WTC11 (cell line): ENCODE data around the gene NTF3. TPM values are rescaled to one million over a fixed set of nuclear protein-coding genes. Genes with fewer than 3 reads are reported as not detected.

Experiments used
- ATAC-seq: fragments of 200-7000 bp; cut with Tn5 transposase; 2 replicates; pipeline ENCODE4 v1.10.0; 2021; ENCODE audit warnings: mild to moderate bottlenecking, moderate library complexity
- CTCF ChIA-PET: fragments of 300-600 bp; sonication (Branson Sonifier 250); formaldehyde crosslinking; loops from one replicate; lab custom pipeline; 2021; ENCODE audit warnings: antibody characterized with exemption; lab: Charles Lee
- POLR2A ChIA-PET: fragments of 350-600 bp; sonication (Branson Sonifier 250); formaldehyde crosslinking; loops from one replicate; lab custom pipeline; 2021; ENCODE audit warnings: antibody characterized with exemption; lab: Charles Lee
- DNase-seq: peaks from one replicate; pipeline ENCODE4 v3.0.0; 2021; ENCODE audit warnings: low spot score
- H3K27ac Mint-ChIP-seq: 2 replicates; pipeline ENCODE4 v1.8.0; 2021; ENCODE audit warnings: mixed read lengths
- H3K27me3 Mint-ChIP-seq: 2 replicates; pipeline ENCODE4 v1.8.0; 2021; ENCODE audit warnings: low read depth, mild to moderate bottlenecking, moderate library complexity, mixed read lengths
- H3K36me3 Mint-ChIP-seq: 2 replicates; pipeline ENCODE4 v1.8.0; 2021; ENCODE audit warnings: mixed read lengths
- H3K4me1 Mint-ChIP-seq: 2 replicates; pipeline ENCODE4 v1.8.0; 2022; ENCODE audit warnings: mixed read lengths
- H3K4me3 Mint-ChIP-seq: 2 replicates; pipeline ENCODE4 v1.8.0; 2021; ENCODE audit warnings: mild to moderate bottlenecking, moderate library complexity, mixed read lengths
- H3K9me3 Mint-ChIP-seq: 2 replicates; pipeline ENCODE4 v1.8.0; 2021; ENCODE audit warnings: mixed read lengths
- ATF1 ChIP-seq: sonication (generic); formaldehyde crosslinking; IDR thresholded peaks from 2 replicates; pipeline ENCODE4 v1.8.1; 2023; ENCODE audit warnings: mild to moderate bottlenecking, moderate library complexity, missing genetic modification reagents
- CREB1 ChIP-seq: sonication (generic); formaldehyde crosslinking; IDR thresholded peaks from 2 replicates; pipeline ENCODE4 v1.8.0; 2023; ENCODE audit warnings: mild to moderate bottlenecking, missing genetic modification reagents
- CREM ChIP-seq: sonication (generic); formaldehyde crosslinking; IDR thresholded peaks from 2 replicates; pipeline ENCODE4 v1.8.1; 2022; ENCODE audit warnings: mild to moderate bottlenecking, missing genetic modification reagents, moderate library complexity
- CTCF ChIP-seq: fragments of 200-600 bp; IDR thresholded peaks from 2 replicates; pipeline ENCODE4 v1.8.0; 2022; ENCODE audit warnings: antibody characterized with exemption
- EMX1 ChIP-seq: fragments of 250-450 bp; sonication (Bioruptor Pico); IDR thresholded peaks from 2 replicates; pipeline ENCODE4 v1.8.0; 2021; ENCODE audit warnings: mild to moderate bottlenecking
- ETV6 ChIP-seq: sonication (generic); formaldehyde crosslinking; IDR thresholded peaks from 2 replicates; pipeline ENCODE4 v1.8.1; 2022; ENCODE audit warnings: mild to moderate bottlenecking, missing genetic modification reagents
- FOXK1 ChIP-seq: sonication (generic); formaldehyde crosslinking; IDR thresholded peaks from 2 replicates; pipeline ENCODE4 v1.8.0; 2022; ENCODE audit warnings: mild to moderate bottlenecking, moderate library complexity, missing genetic modification reagents
- GABPB1 ChIP-seq: sonication (generic); formaldehyde crosslinking; IDR thresholded peaks from 2 replicates; pipeline ENCODE4 v1.8.1; 2023; ENCODE audit warnings: mild to moderate bottlenecking, missing genetic modification reagents
- GTF2I ChIP-seq: fragments of 250-450 bp; sonication (Bioruptor Pico); conservative IDR thresholded peaks from 2 replicates; pipeline ENCODE4 v1.4.0; 2021; ENCODE audit warnings: mild to moderate bottlenecking
- IRF2 ChIP-seq: sonication (generic); formaldehyde crosslinking; IDR thresholded peaks from 2 replicates; pipeline ENCODE4 v1.8.0; 2022; ENCODE audit warnings: low read depth, missing genetic modification reagents, borderline replicate concordance
- JUN ChIP-seq: sonication (generic); formaldehyde crosslinking; IDR thresholded peaks from 2 replicates; pipeline ENCODE4 v1.8.0; 2023; ENCODE audit warnings: mild to moderate bottlenecking, missing genetic modification reagents
- NFE2L1 ChIP-seq: sonication (generic); formaldehyde crosslinking; IDR thresholded peaks from 2 replicates; pipeline ENCODE4 v1.8.1; 2023; ENCODE audit warnings: missing genetic modification reagents
- NFYB ChIP-seq: sonication (generic); formaldehyde crosslinking; conservative IDR thresholded peaks from 2 replicates; pipeline ENCODE4 v1.8.0; 2022; ENCODE audit warnings: low read depth, missing genetic modification reagents
- NR1H2 ChIP-seq: sonication (generic); formaldehyde crosslinking; IDR thresholded peaks from 2 replicates; pipeline ENCODE4 v1.9.0; 2021; ENCODE audit warnings: mild to moderate bottlenecking, moderate library complexity, missing genetic modification reagents
- NR3C1 ChIP-seq: sonication (generic); formaldehyde crosslinking; conservative IDR thresholded peaks from 2 replicates; pipeline ENCODE4 v1.8.1; 2023; ENCODE audit warnings: low read depth, mild to moderate bottlenecking, missing genetic modification reagents
- PREB ChIP-seq: sonication (generic); formaldehyde crosslinking; IDR thresholded peaks from 2 replicates; pipeline ENCODE4 v1.8.1; 2022; ENCODE audit warnings: mild to moderate bottlenecking, missing genetic modification reagents, moderate library complexity, borderline replicate concordance
- RORB ChIP-seq: fragments of 250-450 bp; sonication (Bioruptor Pico); IDR thresholded peaks from 2 replicates; pipeline ENCODE4 v1.9.0; 2021; ENCODE audit warnings: mild to moderate bottlenecking
- SOX15 ChIP-seq: fragments of 250-450 bp; sonication (Bioruptor Pico); IDR thresholded peaks from 2 replicates; pipeline ENCODE4 v1.9.0; 2021; ENCODE audit warnings: mild to moderate bottlenecking
- SP1 ChIP-seq: sonication (generic); formaldehyde crosslinking; conservative IDR thresholded peaks from 2 replicates; pipeline ENCODE4 v1.8.1; 2022; ENCODE audit warnings: missing genetic modification reagents
- TCF7 ChIP-seq: sonication (generic); formaldehyde crosslinking; IDR thresholded peaks from 2 replicates; pipeline ENCODE4 v1.8.0; 2022; ENCODE audit warnings: mild to moderate bottlenecking, low read depth, missing genetic modification reagents, moderate library complexity
- ZNF121 ChIP-seq: sonication (generic); formaldehyde crosslinking; IDR thresholded peaks from 2 replicates; pipeline ENCODE4 v1.8.0; 2023; ENCODE audit warnings: missing genetic modification reagents
- ZNF281 ChIP-seq: sonication (generic); formaldehyde crosslinking; IDR thresholded peaks from 2 replicates; pipeline ENCODE4 v1.8.0; 2023; ENCODE audit warnings: mild to moderate bottlenecking, missing genetic modification reagents
- total RNA-seq: library from RNA; stranded (reverse); gene quantifications from 3 replicates; pipeline ENCODE4 v1.2.3, GENCODE V29; 2021
- TF ChIP-seq, protein P1 (sequence below): sonication (generic); formaldehyde crosslinking; IDR thresholded peaks from 2 replicates; pipeline ENCODE4 v1.8.0; 2023; ENCODE audit warnings: missing genetic modification reagents
- TF ChIP-seq, protein P2 (sequence below): sonication (generic); formaldehyde crosslinking; IDR thresholded peaks from 2 replicates; pipeline ENCODE4 v1.8.1; 2023; ENCODE audit warnings: mild to moderate bottlenecking, missing genetic modification reagents, moderate library complexity
- TF ChIP-seq, protein P3 (sequence below): fragments of 250-450 bp; sonication (Bioruptor Pico); conservative IDR thresholded peaks from 2 replicates; pipeline ENCODE4 v1.9.0; 2021; ENCODE audit warnings: mild to moderate bottlenecking

The NTF3 gene
- total RNA-seq, 1 experiment from 2014 or later, result 1.3 TPM

GRCh38 chr12:5434647-5435560, 3.0 kb downstream of the NTF3 start:
- no peak for ATAC-seq
- ChIA-PET CTCF (interaction anchor here (0.8 to 3.9 kb wide), 4 partner anchors 8 to 235 kb away, joined by 3 to 29 read pairs (median 6); no protein-coding TSS in a partner anchor), POLR2A (no interaction called here)
- no peak for TF ChIP-seq GTF2I (CRISPR knock-in tag)
- TF ChIP-seq CREM (CRISPR knock-in tag), result no peak
- TF ChIP-seq, protein P1, sequence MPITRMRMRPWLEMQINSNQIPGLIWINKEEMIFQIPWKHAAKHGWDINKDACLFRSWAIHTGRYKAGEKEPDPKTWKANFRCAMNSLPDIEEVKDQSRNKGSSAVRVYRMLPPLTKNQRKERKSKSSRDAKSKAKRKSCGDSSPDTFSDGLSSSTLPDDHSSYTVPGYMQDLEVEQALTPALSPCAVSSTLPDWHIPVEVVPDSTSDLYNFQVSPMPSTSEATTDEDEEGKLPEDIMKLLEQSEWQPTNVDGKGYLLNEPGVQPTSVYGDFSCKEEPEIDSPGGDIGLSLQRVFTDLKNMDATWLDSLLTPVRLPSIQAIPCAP (CRISPR knock-in tag), result no peak
- no peak for TF ChIP-seq NR3C1 (CRISPR knock-in tag)
- TF ChIP-seq ETV6 (CRISPR knock-in tag), result no peak
- no peak for TF ChIP-seq PREB (CRISPR knock-in tag)
- no peak for TF ChIP-seq RORB (CRISPR knock-in tag)
- TF ChIP-seq FOXK1, result no peak
- no peak for TF ChIP-seq ATF1
- TF ChIP-seq SOX15 (CRISPR knock-in tag), result no peak
- no peak for TF ChIP-seq CREB1 (CRISPR knock-in tag)
- no peak for TF ChIP-seq IRF2 (CRISPR knock-in tag)
- no peak for TF ChIP-seq NFYB (CRISPR knock-in tag)
- TF ChIP-seq GABPB1 (CRISPR knock-in tag), result no peak
- TF ChIP-seq NFE2L1 (CRISPR knock-in tag), result no peak
- H3K27me3 Mint-ChIP-seq, result no peaks in the 10 kb centered on the region; the same call in 1 of the 2 replicates
- no peaks in the 10 kb centered on the region for H3K36me3 Mint-ChIP-seq
- no peaks in the 10 kb centered on the region for H3K9me3 Mint-ChIP-seq
- DNase-seq, result no peak
- H3K4me1 Mint-ChIP-seq, result peaks cover 7% of the 10 kb centered on the region
- H3K27ac Mint-ChIP-seq, result no peak overlapping the region
- H3K4me3 Mint-ChIP-seq, result no peak overlapping the region

- H3K4me3 Mint-ChIP-seq, result no peak overlapping the region
- H3K27ac Mint-ChIP-seq, result no peak overlapping the region
- no peaks in the 10 kb centered on the region; the same call in 1 of the 2 replicates for H3K27me3 Mint-ChIP-seq
- ChIA-PET CTCF (no interaction called here), POLR2A (no interaction called here)
- H3K9me3 Mint-ChIP-seq, result no peaks in the 10 kb centered on the region
- peaks cover 16% of the 10 kb centered on the region for H3K4me1 Mint-ChIP-seq
- DNase-seq (no peak), ATAC-seq (no peak)
- H3K36me3 Mint-ChIP-seq, result no peaks in the 10 kb centered on the region
- TF ChIP-seq SP1 (no peak), ZNF281 (no peak), PREB (CRISPR knock-in tag) (no peak), TCF7 (no peak), ETV6 (CRISPR knock-in tag) (no peak), JUN (CRISPR knock-in tag) (no peak), EMX1 (CRISPR knock-in tag) (no peak), CTCF (no peak), ZNF121 (CRISPR knock-in tag) (no peak), CREB1 (CRISPR knock-in tag) (no peak), NR1H2 (no peak)
- TF ChIP-seq, protein P2, sequence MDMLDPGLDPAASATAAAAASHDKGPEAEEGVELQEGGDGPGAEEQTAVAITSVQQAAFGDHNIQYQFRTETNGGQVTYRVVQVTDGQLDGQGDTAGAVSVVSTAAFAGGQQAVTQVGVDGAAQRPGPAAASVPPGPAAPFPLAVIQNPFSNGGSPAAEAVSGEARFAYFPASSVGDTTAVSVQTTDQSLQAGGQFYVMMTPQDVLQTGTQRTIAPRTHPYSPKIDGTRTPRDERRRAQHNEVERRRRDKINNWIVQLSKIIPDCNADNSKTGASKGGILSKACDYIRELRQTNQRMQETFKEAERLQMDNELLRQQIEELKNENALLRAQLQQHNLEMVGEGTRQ, result no peak
- TF ChIP-seq, protein P3, sequence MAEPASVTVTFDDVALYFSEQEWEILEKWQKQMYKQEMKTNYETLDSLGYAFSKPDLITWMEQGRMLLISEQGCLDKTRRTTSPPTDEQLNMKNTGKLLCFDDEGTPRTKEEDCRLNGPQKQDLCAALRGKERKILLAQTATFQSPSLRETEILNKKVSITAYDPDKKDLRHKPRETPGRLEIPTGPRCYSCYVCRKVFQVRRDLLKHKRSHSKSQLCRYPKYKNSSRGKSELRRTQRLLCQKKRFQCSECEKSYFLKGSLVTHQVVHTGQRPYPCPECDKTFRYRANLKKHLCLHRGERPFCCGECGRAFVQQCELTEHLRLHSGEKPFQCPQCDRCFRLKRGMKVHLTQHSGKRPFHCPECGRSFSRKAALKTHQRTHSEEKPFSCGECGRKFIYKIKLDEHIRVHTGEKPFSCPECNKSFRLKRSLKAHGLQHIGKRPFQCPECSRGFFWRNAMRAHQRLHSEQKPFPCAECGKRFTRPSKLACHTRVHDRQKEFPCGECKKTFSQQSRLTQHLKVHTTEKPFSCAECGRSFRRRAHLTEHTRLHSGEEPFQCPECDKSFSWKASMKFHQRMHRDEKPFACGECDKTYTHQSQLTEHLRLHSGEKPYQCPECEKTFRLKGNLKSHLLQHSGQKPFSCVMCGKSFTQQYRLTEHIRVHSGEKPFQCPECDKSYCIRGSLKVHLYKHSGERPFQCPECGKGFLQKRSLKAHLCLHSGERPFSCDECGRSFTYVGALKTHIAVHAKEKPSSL (CRISPR knock-in tag), result no peak
These were observed 5.3 kb downstream of the NTF3 start for GRCh38 chr12:5437182-5437583.
